Measurements from ENCODE around the gene MPZL2. TPM values are rescaled to one million over a fixed set of nuclear protein-coding genes. Genes with fewer than 3 reads are reported as not detected.
A peak's percentile ranks its signal among the peaks of the same experiment; 100 is the strongest.

The MPZL2 gene
- total and polyA plus RNA-seq, 8 donors, result 6.0 to 20.7 (median 13.8) TPM

- Histone ChIP-seq H3K27me3 (no peaks in the 10 kb centered on the region), H3K36me3 (peaks cover 0 to 5% (median 0%) of the 10 kb centered on the region in 3 donors), H3K4me1 (peaks cover 7 to 21% (median 17%) of the 10 kb centered on the region in 3 donors), H3K9me3 (no peaks in the 10 kb centered on the region), H3K27ac (peak overlapping the region in 1 of 4 donors; percentile 40), H3K4me3 (no peak overlapping the region)
- no peak for FAIRE-seq
- 72 to 76% methylated on average over 5 of the region's 5 CpGs for WGBS, 2 donors
- intact Hi-C loops (cut with DNase I), result no loop called here
- DNase-seq, result no peak
- TF ChIP-seq CTCF (IDR thresholded peaks at IDR 0.05), result no peak
- ATAC-seq, result no peak
Measured at GRCh38 chr11:118239509-118240205, 24.4 kb downstream of the MPZL2 start.

- Histone ChIP-seq H3K4me1 (peaks cover 7 to 21% (median 17%) of the 10 kb centered on the region in 3 donors), H3K9me3 (no peaks in the 10 kb centered on the region), H3K36me3 (peaks cover 0 to 5% (median 0%) of the 10 kb centered on the region in 3 donors), H3K27me3 (no peaks in the 10 kb centered on the region), H3K4me3 (no peak overlapping the region), H3K27ac (no peak overlapping the region)
- WGBS, 2 donors, result 91 to 96% methylated on average over 1 of the region's 1 CpG
- intact Hi-C loops (cut with DNase I), result no loop called here
- no peak for FAIRE-seq
- no peak for ATAC-seq
- no peak for TF ChIP-seq CTCF (IDR thresholded peaks at IDR 0.05)
- no peak for DNase-seq
Measured at GRCh38 chr11:118238929-118239328, 25.2 kb downstream of the MPZL2 start.

- intact Hi-C loops (cut with DNase I), result no loop called here
- Histone ChIP-seq H3K4me3 (no peak overlapping the region), H3K27me3 (no peaks in the 10 kb centered on the region), H3K9me3 (no peaks in the 10 kb centered on the region), H3K4me1 (peaks cover 7 to 21% (median 17%) of the 10 kb centered on the region in 3 donors), H3K27ac (no peak overlapping the region), H3K36me3 (peaks cover 0 to 7% (median 0%) of the 10 kb centered on the region in 3 donors)
- TF ChIP-seq CTCF (IDR thresholded peaks at IDR 0.05), result no peak
- ATAC-seq (no peak), FAIRE-seq (no peak), DNase-seq (no peak)
- 93 to 95% methylated on average over 2 of the region's 2 CpGs for WGBS, 2 donors
Measured at GRCh38 chr11:118238421-118238820, 25.7 kb downstream of the MPZL2 start.

- Histone ChIP-seq H3K9me3 (no peaks in the 10 kb centered on the region), H3K4me1 (peaks cover 4 to 11% (median 5%) of the 10 kb centered on the region in 3 donors), H3K27me3 (no peaks in the 10 kb centered on the region), H3K27ac (no peak overlapping the region), H3K4me3 (no peak overlapping the region), H3K36me3 (peaks cover 0 to 23% (median 5%) of the 10 kb centered on the region in 3 donors)
- FAIRE-seq (no peak), ATAC-seq (no peak), DNase-seq (no peak)
- 79 to 85% methylated on average over 2 of the region's 2 CpGs for WGBS, 2 donors
- intact Hi-C loops (cut with DNase I), result no loop called here
- no peak for TF ChIP-seq CTCF (IDR thresholded peaks at IDR 0.05)
Measured at GRCh38 chr11:118236170-118236569, 27.9 kb downstream of the MPZL2 start.

DNA sequence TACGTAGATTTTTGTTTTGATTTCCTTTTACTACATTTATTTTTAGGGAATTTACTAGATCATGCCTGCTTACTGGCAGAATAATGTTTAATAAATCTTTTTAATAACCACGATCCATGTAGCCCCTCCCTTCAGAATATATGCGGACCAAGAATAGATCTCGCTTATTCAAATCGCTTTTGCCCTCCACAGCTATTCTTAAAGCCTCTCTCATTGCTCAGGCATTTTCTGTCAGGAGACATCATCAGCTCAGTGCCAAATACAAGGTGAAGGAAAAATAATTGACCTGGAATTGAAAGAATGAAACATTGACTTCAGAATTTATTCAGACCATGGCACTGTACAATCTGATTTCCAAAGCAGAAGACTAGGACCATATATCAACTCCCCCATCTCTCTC, 29.3 kb downstream of the MPZL2 start:
- 95 to 98% methylated on average over 5 of the region's 5 CpGs for WGBS, 2 donors
- ATAC-seq (no peak), FAIRE-seq (no peak), DNase-seq (no peak)
- H3K9me3 ChIP-seq, result no peaks in the 10 kb centered on the region
- H3K27ac ChIP-seq, result no peak overlapping the region
- H3K36me3 ChIP-seq, result peaks cover 0 to 32% (median 5%) of the 10 kb centered on the region in 3 donors
- intact Hi-C loops (cut with DNase I), result no loop called here
- no peak for TF ChIP-seq CTCF (IDR thresholded peaks at IDR 0.05)
- H3K27me3 ChIP-seq, result no peaks in the 10 kb centered on the region
- peaks cover 0 to 6% (median 0%) of the 10 kb centered on the region in 3 donors for H3K4me1 ChIP-seq
- no peak overlapping the region for H3K4me3 ChIP-seq

Data from pancreas (tissue), 10 donors.